HG03558 (cell line): ENCODE results near the gene WHRN.

Source experiments
- ATAC-seq: cut with Tn5 transposase; IDR thresholded peaks from one replicate; pipeline ENCODE4 v1.9.1; 2021; ENCODE audit warnings: moderate number of reproducible peaks; ENCODE audit not compliant: unreplicated experiment; ENCODE audit errors: extremely low read depth

Gene WHRN

GRCh38 chr9:114371973-114372917, 133.0 kb downstream of the WHRN start:
- no peak for ATAC-seq

GRCh38 chr9:114371343-114371944, 133.8 kb downstream of the WHRN start:
- ATAC-seq = no peak

GRCh38 chr9:114370968-114371320, 134.3 kb downstream of the WHRN start:
- ATAC-seq = no peak

GRCh38 chr9:114370251-114370967, 134.9 kb downstream of the WHRN start:
- ATAC-seq = no peak

GRCh38 chr9:114369216-114370130, 135.8 kb downstream of the WHRN start:
- no peak for ATAC-seq

GRCh38 chr9:114367772-114368569, 137.3 kb downstream of the WHRN start:
- ATAC-seq = no peak

GRCh38 chr9:114367366-114367765, 137.9 kb downstream of the WHRN start:
- no peak for ATAC-seq

- no peak for ATAC-seq
These were observed 138.7 kb downstream of the WHRN start for GRCh38 chr9:114366334-114367128.

- no peak for ATAC-seq
These were observed 140.1 kb downstream of the WHRN start for GRCh38 chr9:114365194-114365593.

- ATAC-seq = no peak
These were observed 140.9 kb downstream of the WHRN start for GRCh38 chr9:114364134-114365041.

GRCh38 chr9:114363424-114363823, 141.8 kb downstream of the WHRN start:
- ATAC-seq = no peak

- ATAC-seq = no peak
These were observed 142.9 kb downstream of the WHRN start for GRCh38 chr9:114362394-114362793.

- no peak for ATAC-seq
These were observed 143.7 kb downstream of the WHRN start for GRCh38 chr9:114361542-114361941.

- no peak for ATAC-seq
These were observed 145.5 kb downstream of the WHRN start for GRCh38 chr9:114359801-114360200.

GRCh38 chr9:114357911-114358328, 147.4 kb downstream of the WHRN start:
- ATAC-seq = no peak

GRCh38 chr9:114357360-114357759, 147.9 kb downstream of the WHRN start:
- no peak for ATAC-seq

GRCh38 chr9:114356792-114357191, 148.5 kb downstream of the WHRN start:
- no peak for ATAC-seq
